Measurements from ENCODE around the gene FAM110D. TPM values are rescaled to one million over a fixed set of nuclear protein-coding genes. Genes with fewer than 3 reads are reported as not detected.

FAM110D gene
- total RNA-seq, 1 experiment from 2014 or later, result 0.46 TPM

DNA sequence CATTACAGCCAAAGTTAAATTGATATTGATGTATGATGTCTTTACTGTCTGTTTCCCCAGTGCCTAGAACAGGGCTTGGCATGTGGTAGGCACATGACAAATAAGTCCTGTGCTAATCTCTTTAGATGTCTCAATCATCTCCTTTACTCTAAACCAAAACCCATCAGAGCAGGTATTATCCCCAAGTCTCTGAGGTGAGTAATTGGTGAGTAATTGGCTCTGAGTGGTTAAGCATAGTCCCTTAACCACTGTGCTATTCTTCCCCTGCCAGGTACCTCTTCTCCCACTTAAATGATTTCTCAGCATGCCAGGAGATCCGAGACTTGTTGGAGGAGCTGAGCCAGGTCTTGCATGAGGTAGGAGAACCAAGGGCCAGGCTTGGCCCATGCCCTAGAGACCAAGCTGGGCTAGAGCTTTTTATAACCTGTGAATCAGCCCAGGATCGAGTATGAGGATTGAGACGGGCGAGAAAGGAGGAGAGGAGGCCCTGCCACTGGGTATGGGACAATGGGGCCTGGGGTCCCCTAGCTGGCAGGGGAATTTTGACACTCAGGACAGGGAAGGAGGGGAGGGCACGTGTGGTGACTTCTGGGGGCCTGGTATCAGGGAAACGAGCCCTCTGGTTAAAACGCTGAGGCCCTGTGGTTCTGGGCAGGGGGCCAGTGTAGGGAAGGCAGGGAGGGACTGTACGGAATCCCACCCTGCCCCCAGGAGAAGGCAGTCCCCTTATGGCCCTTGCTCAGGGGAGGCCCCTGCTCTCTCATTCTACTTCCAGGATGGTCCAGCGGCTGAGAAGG, 22.9 kb downstream of the FAM110D start:
- Histone ChIP-seq H4K20me1 (ENCODE audit: control insufficient read depth, insufficient read depth, insufficient read length) (no peaks in the 10 kb centered on the region), H2BK12ac (ENCODE audit: insufficient read length, low read depth, low read length) (no peak overlapping the region), H3K79me2 (ENCODE audit: insufficient read depth, low read length) (no peaks in the 10 kb centered on the region), H3K23ac (ENCODE audit: insufficient read length, low read depth, low read length) (no peak overlapping the region), H3K4me2 (ENCODE audit: insufficient read depth, insufficient read length, low read length) (no peak overlapping the region), H2BK15ac (ENCODE audit: low read depth, low read length) (no peak overlapping the region), H2BK5ac (ENCODE audit: insufficient read length, low read length) (no peak overlapping the region), H3K9ac (ENCODE audit: extremely low read depth, insufficient read length, low read length) (no peak overlapping the region), H3K27ac (ENCODE audit: insufficient read length, low read depth, low read length) (no peak overlapping the region), H3K4me1 (ENCODE audit: insufficient read depth, low read length) (no peaks in the 10 kb centered on the region), H2BK120ac (ENCODE audit: low read depth, low read length, poor library complexity, severe bottlenecking) (no peak overlapping the region), H2AFZ (ENCODE audit: low read length) (no peak overlapping the region), H2BK20ac (ENCODE audit: low read depth, low read length, poor library complexity, severe bottlenecking) (no peak overlapping the region), H3K9me3 (ENCODE audit: control insufficient read depth, low read depth, low read length) (no peaks in the 10 kb centered on the region), H3T11ph (ENCODE audit: low read length) (no peak overlapping the region), H3K56ac (ENCODE audit: insufficient read length, low read depth, low read length) (no peak overlapping the region), H3K18ac (ENCODE audit: insufficient read length, low read depth, low read length) (no peak overlapping the region), H3K27me3 (ENCODE audit: insufficient read depth, low read length) (no peaks in the 10 kb centered on the region), H3K14ac (ENCODE audit: insufficient read depth, low read length) (no peak overlapping the region), H2AK5ac (ENCODE audit: insufficient read length, low read length) (no peak overlapping the region), H3K4ac (ENCODE audit: low read depth, low read length) (no peak overlapping the region), H4K5ac (ENCODE audit: insufficient read length, low read depth, low read length) (no peak overlapping the region), H4K8ac (replicated peaks; ENCODE audit: insufficient read length, low read depth, low read length) (no peak overlapping the region), H3K79me1 (ENCODE audit: insufficient read depth, low read depth, low read length, poor library complexity, severe bottlenecking) (no peaks in the 10 kb centered on the region), H3K23me2 (ENCODE audit: insufficient read length, low read depth, low read length, poor library complexity, severe bottlenecking) (no peaks in the 10 kb centered on the region), H4K91ac (ENCODE audit: insufficient read length, low read depth, low read length) (no peak overlapping the region)
- Mint-ChIP-seq H3K27me3 (ENCODE audit: low read depth) (no peaks in the 10 kb centered on the region), H3K4me3 (no peak overlapping the region), H3K36me3 (ENCODE audit: insufficient read depth in 1 of 3, low read depth in 3 of 3) (peaks cover 0 to 31% (median 20%) of the 10 kb centered on the region in 3 experiments; a peak in 4 of 7 replicates), H3K9me3 (no peaks in the 10 kb centered on the region), H3K27ac (no peak overlapping the region), H3K4me1 (peaks cover 3 to 11% of the 10 kb centered on the region in 2 experiments; a peak in 3 of 4 replicates)
- DNase-seq, result no peak
- WGBS (ENCODE audit: extremely low coverage, insufficient read length, low lambda C conversion rate), result no CpG with 5 or more reads among the region's 9 CpGs
- TF ChIP-seq, protein P1, sequence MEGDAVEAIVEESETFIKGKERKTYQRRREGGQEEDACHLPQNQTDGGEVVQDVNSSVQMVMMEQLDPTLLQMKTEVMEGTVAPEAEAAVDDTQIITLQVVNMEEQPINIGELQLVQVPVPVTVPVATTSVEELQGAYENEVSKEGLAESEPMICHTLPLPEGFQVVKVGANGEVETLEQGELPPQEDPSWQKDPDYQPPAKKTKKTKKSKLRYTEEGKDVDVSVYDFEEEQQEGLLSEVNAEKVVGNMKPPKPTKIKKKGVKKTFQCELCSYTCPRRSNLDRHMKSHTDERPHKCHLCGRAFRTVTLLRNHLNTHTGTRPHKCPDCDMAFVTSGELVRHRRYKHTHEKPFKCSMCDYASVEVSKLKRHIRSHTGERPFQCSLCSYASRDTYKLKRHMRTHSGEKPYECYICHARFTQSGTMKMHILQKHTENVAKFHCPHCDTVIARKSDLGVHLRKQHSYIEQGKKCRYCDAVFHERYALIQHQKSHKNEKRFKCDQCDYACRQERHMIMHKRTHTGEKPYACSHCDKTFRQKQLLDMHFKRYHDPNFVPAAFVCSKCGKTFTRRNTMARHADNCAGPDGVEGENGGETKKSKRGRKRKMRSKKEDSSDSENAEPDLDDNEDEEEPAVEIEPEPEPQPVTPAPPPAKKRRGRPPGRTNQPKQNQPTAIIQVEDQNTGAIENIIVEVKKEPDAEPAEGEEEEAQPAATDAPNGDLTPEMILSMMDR (conservative IDR thresholded peaks at IDR 0.05), result no peak

Data from H9 (cell line).